ENCODE data around the gene KRTAP19-6. TPM values are rescaled to one million over a fixed set of nuclear protein-coding genes. Genes with fewer than 3 reads are reported as not detected.

KRTAP19-6 gene
- total and polyA plus RNA-seq, 2 experiments from 2014 or later: not detected

DNA sequence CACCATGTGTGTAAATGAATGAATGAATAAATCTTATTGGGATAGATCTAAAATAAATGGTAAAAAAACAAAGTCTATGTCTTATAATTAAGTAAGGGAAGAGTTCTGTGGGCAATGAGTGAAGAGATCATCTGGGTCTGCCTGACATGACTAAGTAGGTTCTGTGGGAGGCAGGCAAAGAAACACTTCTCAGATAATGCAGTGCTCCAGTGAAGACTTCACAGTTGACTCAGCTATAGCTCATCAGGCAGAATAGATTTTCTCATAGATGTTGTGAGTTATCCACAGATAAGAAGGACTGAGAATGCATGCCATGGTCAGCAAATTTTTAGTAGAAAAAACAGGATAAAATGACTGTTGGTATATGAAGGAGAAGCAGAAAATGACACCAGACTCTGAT, 36.1 kb upstream of the KRTAP19-6 start:
- Mint-ChIP-seq H3K27me3 (ENCODE audit: insufficient read depth, low read depth, poor library complexity) (no peaks in the 10 kb centered on the region), H3K27ac (no peak overlapping the region), H3K4me3 (no peak overlapping the region), H3K36me3 (ENCODE audit: low read depth) (no peaks in the 10 kb centered on the region), H3K9me3 (no peaks in the 10 kb centered on the region), H3K4me1 (no peaks in the 10 kb centered on the region)
- no peaks in the 10 kb centered on the region for H3F3A ChIP-seq (replicated peaks; ENCODE audit: low read depth)
- no peaks in the 10 kb centered on the region for H3K79me2 ChIP-seq (replicated peaks; ENCODE audit: insufficient read depth)
- DNase-seq (ENCODE audit: low spot score): no peak
- no peak overlapping the region for H3K27ac ChIP-seq (ENCODE audit: low read depth)
- no peak for ATAC-seq
- TF ChIP-seq EZH2phosphoT487 (IDR thresholded peaks at IDR 0.05; ENCODE audit: unreplicated experiment) (no peak), ZNF114 (CRISPR knock-in tag; IDR thresholded peaks at IDR 0.05) (no peak), STAT1 (IDR thresholded peaks at IDR 0.05; ENCODE audit: unreplicated experiment) (no peak), CREB1 (CRISPR knock-in tag; IDR thresholded peaks at IDR 0.05; ENCODE audit: low read depth) (no peak), REST (IDR thresholded peaks at IDR 0.05; ENCODE audit: unreplicated experiment) (no peak), POLR2AphosphoS5 (IDR thresholded peaks at IDR 0.05; ENCODE audit: low read depth) (no peak), JUNB (IDR thresholded peaks at IDR 0.05; ENCODE audit: unreplicated experiment) (no peak), ZNF331 (CRISPR knock-in tag; IDR thresholded peaks at IDR 0.05; ENCODE audit: low read depth) (no peak), ETS1 (IDR thresholded peaks at IDR 0.05) (no peak), NANOG (IDR thresholded peaks at IDR 0.05; ENCODE audit: borderline replicate concordance) (no peak), EZH2 (IDR thresholded peaks at IDR 0.05; ENCODE audit: low read depth, unreplicated experiment) (no peak), ZNF462 (CRISPR knock-in tag; IDR thresholded peaks at IDR 0.05) (no peak)
- TF ChIP-seq, protein P1, sequence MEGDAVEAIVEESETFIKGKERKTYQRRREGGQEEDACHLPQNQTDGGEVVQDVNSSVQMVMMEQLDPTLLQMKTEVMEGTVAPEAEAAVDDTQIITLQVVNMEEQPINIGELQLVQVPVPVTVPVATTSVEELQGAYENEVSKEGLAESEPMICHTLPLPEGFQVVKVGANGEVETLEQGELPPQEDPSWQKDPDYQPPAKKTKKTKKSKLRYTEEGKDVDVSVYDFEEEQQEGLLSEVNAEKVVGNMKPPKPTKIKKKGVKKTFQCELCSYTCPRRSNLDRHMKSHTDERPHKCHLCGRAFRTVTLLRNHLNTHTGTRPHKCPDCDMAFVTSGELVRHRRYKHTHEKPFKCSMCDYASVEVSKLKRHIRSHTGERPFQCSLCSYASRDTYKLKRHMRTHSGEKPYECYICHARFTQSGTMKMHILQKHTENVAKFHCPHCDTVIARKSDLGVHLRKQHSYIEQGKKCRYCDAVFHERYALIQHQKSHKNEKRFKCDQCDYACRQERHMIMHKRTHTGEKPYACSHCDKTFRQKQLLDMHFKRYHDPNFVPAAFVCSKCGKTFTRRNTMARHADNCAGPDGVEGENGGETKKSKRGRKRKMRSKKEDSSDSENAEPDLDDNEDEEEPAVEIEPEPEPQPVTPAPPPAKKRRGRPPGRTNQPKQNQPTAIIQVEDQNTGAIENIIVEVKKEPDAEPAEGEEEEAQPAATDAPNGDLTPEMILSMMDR (conservative IDR thresholded peaks at IDR 0.05; ENCODE audit: low read depth in 2 of 2): no peak
- H4K20me1 ChIP-seq (replicated peaks; ENCODE audit: insufficient read depth): no peaks in the 10 kb centered on the region
- no peaks in the 10 kb centered on the region for H3K36me3 ChIP-seq (ENCODE audit: insufficient read depth)
- no peak overlapping the region for H3K4me3 ChIP-seq
- no peaks in the 10 kb centered on the region for H3K4me1 ChIP-seq (ENCODE audit: insufficient read depth)
- H3K4me2 ChIP-seq: no peak overlapping the region
- peaks cover 5% of the 10 kb centered on the region; the same call in 1 of the 2 replicates for H3K9me2 ChIP-seq (ENCODE audit: insufficient read depth)
- H2AFZ ChIP-seq: no peak overlapping the region
- no peaks in the 10 kb centered on the region for H3K27me3 ChIP-seq (ENCODE audit: insufficient read depth)
